ENCODE results near the gene ZNF133.

- TF ChIP-seq CTCF (conservative IDR thresholded peaks at IDR 0.05; ENCODE audit: low read depth, low read length) = no peak
- TF ChIP-seq EZH2 (IDR thresholded peaks at IDR 0.05; ENCODE audit: borderline replicate concordance, low read depth, low read length, poor library complexity, severe bottlenecking) = no peak
These were observed 47.3 kb upstream of the ZNF133 start for GRCh38 chr20:18240997-18241396.
